Dermis microvascular lymphatic vessel endothelial cell (primary cell): ENCODE results near the gene NPY4R2. TPM values are rescaled to one million over a fixed set of nuclear protein-coding genes. Genes with fewer than 3 reads are reported as not detected.
"Not testable (repeated sequence)": the region's sequence is repeated elsewhere in the genome, so short reads cannot be mapped to it uniquely, and the experiment has no call there.

Source experiments
- DNase-seq, 2 donors: peaks; one replicate each; pipeline versions ENCODE4 v3.0.0 to v3.0.0-alpha.2; 2010; ENCODE audit warnings: low read depth in 2 of 2
- total RNA-seq: library from RNA; depleted of rRNA; stranded (reverse); fragments of >200 nt; gene quantifications from 2 replicates; pipeline ENCODE4 v1.2.1, GENCODE V29; 2014

The NPY4R2 gene
- not detected in 2 replicates for total RNA-seq

GRCh38 chr10:47918475-47918874 lies at the start of gene NPY4R2:
Gene NPY4R2 (plus strand): TSS chr10:47918662. CDS start chr10:47921988, 3,326 bp downstream.
- DNase-seq: not testable (repeated sequence)

- not testable (repeated sequence) for DNase-seq
Measured at GRCh38 chr10:47870887-47871286, 47.6 kb upstream of the NPY4R2 start.

- not testable (repeated sequence) for DNase-seq
Measured at GRCh38 chr10:47871485-47872180, 46.8 kb upstream of the NPY4R2 start.

- not testable (repeated sequence) for DNase-seq
Measured at GRCh38 chr10:47872236-47872635, 46.2 kb upstream of the NPY4R2 start.

GRCh38 chr10:47884239-47884638 lies 34.2 kb upstream of the NPY4R2 start:
- DNase-seq: not testable (repeated sequence)

GRCh38 chr10:47884934-47885333 lies 33.5 kb upstream of the NPY4R2 start:
- DNase-seq: not testable (repeated sequence)

- not testable (repeated sequence) for DNase-seq
Measured at GRCh38 chr10:47886356-47886755, 32.1 kb upstream of the NPY4R2 start.

GRCh38 chr10:47886827-47887226 lies 31.6 kb upstream of the NPY4R2 start:
- DNase-seq: not testable (repeated sequence)

- DNase-seq: not testable (repeated sequence)
Measured at GRCh38 chr10:47890737-47891136, 27.7 kb upstream of the NPY4R2 start.

- not testable (repeated sequence) for DNase-seq
Measured at GRCh38 chr10:47892494-47893261, 25.8 kb upstream of the NPY4R2 start.

GRCh38 chr10:47894571-47894970 lies 23.9 kb upstream of the NPY4R2 start:
- not testable (repeated sequence) for DNase-seq

- DNase-seq: not testable (repeated sequence)
Measured at GRCh38 chr10:47897813-47898212, 20.6 kb upstream of the NPY4R2 start.

- not testable (repeated sequence) for DNase-seq
Measured at GRCh38 chr10:47909333-47909732, 9.1 kb upstream of the NPY4R2 start.

GRCh38 chr10:47910486-47910885 lies 8.0 kb upstream of the NPY4R2 start:
- DNase-seq: not testable (repeated sequence)

GRCh38 chr10:47914052-47914451 lies 4.4 kb upstream of the NPY4R2 start:
- DNase-seq: not testable (repeated sequence)

GRCh38 chr10:47915849-47916548 lies 2.5 kb upstream of the NPY4R2 start:
- not testable (repeated sequence) for DNase-seq

GRCh38 chr10:47920610-47921009 lies 2.1 kb downstream of the NPY4R2 start:
- not testable (repeated sequence) for DNase-seq

- DNase-seq: not testable (repeated sequence)
Measured at GRCh38 chr10:47922503-47922902, 4.0 kb downstream of the NPY4R2 start.

GRCh38 chr10:47924628-47925027 lies 6.2 kb downstream of the NPY4R2 start:
- DNase-seq: not testable (repeated sequence)

GRCh38 chr10:47927147-47927916 lies 8.9 kb downstream of the NPY4R2 start:
- not testable (repeated sequence) for DNase-seq

GRCh38 chr10:47928225-47928624 lies 9.8 kb downstream of the NPY4R2 start:
- DNase-seq: not testable (repeated sequence)
